HG02970 (cell line): ENCODE data around the gene HPRT1.
"Not testable (repeated sequence)": the region's sequence is repeated elsewhere in the genome, so short reads cannot be mapped to it uniquely, and the experiment has no call there.

Experiments used
- ATAC-seq: cut with Tn5 transposase; IDR thresholded peaks from one replicate; pipeline ENCODE4 v1.9.1; 2021; ENCODE audit warnings: mild to moderate bottlenecking, moderate library complexity, moderate number of reproducible peaks; ENCODE audit not compliant: unreplicated experiment, low FRiP score

HPRT1 gene, protein sequence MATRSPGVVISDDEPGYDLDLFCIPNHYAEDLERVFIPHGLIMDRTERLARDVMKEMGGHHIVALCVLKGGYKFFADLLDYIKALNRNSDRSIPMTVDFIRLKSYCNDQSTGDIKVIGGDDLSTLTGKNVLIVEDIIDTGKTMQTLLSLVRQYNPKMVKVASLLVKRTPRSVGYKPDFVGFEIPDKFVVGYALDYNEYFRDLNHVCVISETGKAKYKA

DNA sequence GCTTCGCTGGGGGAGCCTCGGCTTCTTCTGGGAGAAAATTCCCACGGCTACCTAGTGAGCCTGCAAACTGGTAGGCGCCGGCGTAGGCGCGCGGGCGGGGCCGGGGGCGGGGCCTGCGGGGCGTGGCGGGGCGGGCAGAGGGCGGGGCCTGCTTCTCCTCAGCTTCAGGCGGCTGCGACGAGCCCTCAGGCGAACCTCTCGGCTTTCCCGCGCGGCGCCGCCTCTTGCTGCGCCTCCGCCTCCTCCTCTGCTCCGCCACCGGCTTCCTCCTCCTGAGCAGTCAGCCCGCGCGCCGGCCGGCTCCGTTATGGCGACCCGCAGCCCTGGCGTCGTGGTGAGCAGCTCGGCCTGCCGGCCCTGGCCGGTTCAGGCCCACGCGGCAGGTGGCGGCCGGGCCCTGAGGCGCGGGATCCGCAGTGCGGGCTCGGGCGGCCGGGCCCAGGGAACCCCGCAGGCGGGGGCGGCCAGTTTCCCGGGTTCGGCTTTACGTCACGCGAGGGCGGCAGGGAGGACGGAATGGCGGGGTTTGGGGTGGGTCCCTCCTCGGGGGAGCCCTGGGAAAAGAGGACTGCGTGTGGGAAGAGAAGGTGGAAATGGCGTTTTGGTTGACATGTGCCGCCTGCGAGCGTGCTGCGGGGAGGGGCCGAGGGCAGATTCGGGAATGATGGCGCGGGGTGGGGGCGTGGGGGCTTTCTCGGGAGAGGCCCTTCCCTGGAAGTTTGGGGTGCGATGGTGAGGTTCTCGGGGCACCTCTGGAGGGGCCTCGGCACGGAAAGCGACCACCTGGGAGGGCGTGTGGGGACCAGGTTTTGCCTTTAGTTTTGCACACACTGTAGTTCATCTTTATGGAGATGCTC is at the start of gene HPRT1:
HPRT1 (plus strand) TSS at position 161 of the 857 bp plus-strand sequence; CDS start at position 308, 147 bp downstream.
- peak; percentile 85 for ATAC-seq

DNA sequence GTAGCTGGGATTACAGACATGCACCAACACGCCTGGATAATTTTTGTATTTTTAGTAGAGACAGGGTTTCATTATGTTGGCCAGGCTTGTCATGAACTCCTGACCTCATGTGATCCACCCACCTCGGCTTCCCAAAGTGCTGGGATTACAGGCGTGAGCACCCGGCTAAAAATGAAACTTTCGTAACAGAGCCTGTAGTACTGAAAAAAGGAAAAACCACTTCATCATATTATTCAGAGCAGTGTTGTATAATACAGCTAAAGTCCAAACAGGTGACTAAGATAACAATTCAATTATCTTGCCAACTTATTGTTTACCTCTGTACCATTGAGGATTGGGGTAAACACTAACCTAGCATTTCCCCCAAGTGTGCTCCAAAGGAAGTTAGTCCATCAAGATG is 43.9 kb upstream of the HPRT1 start:
- no peak for ATAC-seq

GRCh38 chrX:134418317-134419113 is 41.5 kb upstream of the HPRT1 start:
- no peak for ATAC-seq

DNA sequence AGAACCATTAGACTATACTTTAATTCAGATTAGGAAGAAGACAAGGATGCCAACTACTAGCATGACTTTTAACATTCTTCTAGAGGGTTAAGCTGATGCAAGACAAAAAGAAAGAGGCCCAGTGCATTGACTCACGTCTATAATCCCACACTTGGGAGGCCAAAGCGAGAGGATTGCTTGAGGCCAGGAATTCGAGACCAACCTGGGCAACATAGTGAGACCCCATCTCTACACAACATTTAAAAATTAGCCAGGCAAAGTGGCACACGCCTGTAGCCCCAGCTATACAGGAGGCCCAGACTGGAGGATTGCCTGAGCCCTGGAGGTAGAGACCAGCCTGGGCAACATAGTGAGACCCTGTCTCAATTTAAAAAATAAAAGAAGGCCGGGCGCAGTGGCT is 40.2 kb upstream of the HPRT1 start:
- no peak for ATAC-seq

DNA sequence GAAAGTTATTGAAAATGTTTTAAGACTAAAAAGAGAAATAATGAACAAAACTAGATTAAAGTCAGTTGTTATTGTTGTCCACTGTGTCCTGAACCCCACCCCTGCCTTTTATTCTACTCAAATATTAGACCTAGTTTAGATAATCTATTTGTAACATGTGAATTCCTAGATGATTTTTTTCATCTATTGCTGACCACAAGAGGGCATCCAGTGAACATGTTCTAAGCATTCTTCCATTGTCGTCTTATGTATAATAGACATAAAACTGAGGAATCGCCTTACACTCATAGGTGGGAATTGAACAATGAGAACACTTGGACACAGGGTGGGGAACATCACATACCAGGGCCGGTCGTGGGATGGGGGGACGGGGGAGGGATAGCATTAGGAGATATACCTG is 36.4 kb upstream of the HPRT1 start:
- ATAC-seq = no peak

DNA sequence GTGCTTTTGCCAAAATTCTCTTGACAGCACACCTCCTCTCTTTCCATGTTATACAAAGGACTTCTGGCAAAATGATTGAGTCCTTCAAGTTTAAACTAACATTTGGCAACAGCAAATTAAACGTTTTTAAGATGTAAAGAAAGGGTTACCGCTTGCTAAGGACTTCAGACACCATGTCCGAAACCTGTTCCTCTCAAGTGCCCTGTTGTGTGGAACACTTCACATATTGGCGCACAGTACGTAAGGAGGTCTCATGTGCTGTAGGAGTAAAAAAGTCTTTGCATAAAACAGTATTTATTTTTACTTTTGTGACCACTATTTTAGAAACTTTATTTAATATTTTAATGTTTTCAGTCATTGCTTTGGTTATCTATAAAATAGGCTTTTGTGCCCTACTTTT is 33.7 kb upstream of the HPRT1 start:
- ATAC-seq = no peak

DNA sequence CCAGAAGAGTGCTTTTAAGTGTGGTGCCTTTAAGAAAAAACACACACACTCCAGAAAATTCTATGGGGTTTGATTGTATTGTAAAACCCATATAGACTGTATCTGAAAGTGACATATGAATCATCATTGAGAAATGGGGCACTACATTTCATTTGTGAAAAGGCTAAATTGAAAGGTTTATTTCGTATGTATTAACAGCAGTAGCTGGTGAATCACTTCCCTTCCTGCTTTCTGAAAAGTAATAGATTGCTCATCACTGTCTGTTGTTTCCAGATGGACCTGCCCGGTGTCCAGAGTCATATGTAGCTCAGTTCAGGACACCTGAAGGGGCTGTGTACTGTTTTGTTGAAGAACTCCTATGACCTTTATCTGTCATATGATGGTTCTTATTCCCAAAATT is 28.1 kb upstream of the HPRT1 start:
- no peak for ATAC-seq

GRCh38 chrX:134435894-134436293 is 24.1 kb upstream of the HPRT1 start:
- ATAC-seq = no peak

DNA sequence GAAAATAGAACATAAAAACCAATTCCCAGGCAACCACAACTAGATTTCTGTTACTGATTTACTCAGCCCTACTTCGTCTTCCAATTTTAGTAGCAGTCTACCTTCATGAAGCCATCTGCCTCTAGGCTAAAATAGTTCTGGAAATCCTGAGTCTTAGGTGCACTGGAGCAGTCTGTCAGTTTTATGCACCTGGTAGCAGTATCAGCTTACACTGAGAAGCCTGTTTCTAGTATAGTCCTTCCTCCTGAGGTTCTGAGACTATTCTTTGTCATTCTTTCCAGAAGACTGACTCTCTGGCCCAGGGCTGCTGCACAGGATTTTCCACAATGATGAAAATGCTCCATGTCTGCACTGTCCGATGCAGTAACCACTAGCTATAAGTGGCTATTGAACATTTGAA is 16.9 kb upstream of the HPRT1 start:
- no peak for ATAC-seq

- no peak for ATAC-seq
These were observed 16.5 kb upstream of the HPRT1 start for GRCh38 chrX:134443461-134443860.

DNA sequence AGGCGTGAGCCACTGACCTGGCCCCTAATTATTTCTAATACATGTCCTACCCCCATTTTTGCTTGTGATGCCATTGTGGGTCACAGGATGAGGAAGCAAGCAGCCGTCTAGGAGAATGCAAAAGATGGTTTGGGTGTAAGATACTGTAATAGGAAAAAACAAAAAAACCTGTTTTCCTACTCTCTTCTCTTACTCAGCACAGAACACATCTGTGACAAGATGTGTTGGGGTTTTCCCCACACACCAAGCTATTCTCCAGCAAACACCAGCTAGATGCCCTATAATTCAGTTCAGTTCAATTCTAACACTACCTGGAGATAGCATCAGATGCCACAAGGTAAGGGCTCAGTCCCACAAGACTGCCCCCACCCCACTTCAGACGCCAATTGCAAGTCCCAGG is 15.3 kb upstream of the HPRT1 start:
- no peak for ATAC-seq

- no peak for ATAC-seq
These were observed 7.4 kb upstream of the HPRT1 start for GRCh38 chrX:134452596-134452995.

DNA sequence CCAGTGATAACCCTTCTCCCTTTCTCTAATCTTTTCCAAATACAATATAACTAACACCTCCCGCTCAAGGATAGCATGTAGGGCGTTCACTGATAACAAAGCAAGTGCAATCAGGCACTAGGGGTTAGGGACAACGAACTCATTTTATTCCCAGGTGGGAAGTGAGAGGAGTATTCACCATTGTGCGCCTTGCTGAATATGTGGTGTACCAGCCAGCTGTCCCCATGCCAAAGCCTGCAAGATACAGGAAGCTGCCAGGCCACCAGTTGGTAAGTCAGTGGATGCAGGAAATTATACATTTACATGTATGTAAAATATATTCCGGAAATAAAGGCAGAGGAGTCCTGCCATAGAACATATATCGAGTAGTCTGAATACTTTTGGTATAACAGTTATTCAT is 6.3 kb upstream of the HPRT1 start:
- ATAC-seq = no peak

GRCh38 chrX:134454506-134454905 is 5.5 kb upstream of the HPRT1 start:
- ATAC-seq = no peak

- ATAC-seq = no peak
These were observed 2.3 kb upstream of the HPRT1 start for GRCh38 chrX:134457708-134458107.

GRCh38 chrX:134459683-134460004 is 321 bp upstream of the HPRT1 start:
- ATAC-seq = peak; percentile 20

DNA sequence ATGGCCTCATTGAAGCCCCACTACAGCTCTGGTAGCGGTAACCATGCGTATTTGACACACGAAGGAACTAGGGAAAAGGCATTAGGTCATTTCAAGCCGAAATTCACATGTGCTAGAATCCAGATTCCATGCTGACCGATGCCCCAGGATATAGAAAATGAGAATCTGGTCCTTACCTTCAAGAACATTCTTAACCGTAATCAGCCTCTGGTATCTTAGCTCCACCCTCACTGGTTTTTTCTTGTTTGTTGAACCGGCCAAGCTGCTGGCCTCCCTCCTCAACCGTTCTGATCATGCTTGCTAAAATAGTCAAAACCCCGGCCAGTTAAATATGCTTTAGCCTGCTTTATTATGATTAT is 876 bp downstream of the HPRT1 start:
- ATAC-seq = no peak

- ATAC-seq = no peak
These were observed 1.5 kb downstream of the HPRT1 start for GRCh38 chrX:134461437-134461836.

- no peak for ATAC-seq
These were observed 3.0 kb downstream of the HPRT1 start for GRCh38 chrX:134462927-134463326.

GRCh38 chrX:134464453-134464852 is 4.5 kb downstream of the HPRT1 start:
- ATAC-seq = not testable (repeated sequence)

DNA sequence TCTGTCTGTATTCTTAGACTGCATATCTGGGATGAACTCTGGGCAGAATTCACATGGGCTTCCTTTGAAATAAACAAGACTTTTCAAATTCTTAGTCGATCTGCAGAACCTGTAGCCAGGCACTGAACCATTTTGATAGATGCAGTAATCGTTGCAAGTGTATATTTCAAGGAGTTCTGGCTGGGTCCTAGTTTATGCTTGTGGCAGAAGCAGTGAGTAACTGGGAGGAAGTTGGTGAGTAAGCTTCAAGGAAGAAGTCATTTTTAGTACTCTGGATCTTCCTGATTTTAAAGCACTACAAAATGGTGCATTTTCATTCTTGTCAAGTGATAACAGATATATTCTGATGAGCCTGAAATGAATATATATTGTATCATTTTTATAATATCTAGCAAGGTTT is 9.5 kb downstream of the HPRT1 start:
- no peak for ATAC-seq
